CD4-positive, alpha-beta T cell treated with Interleukin-4 for 1 hour (primary cell): Measurements from ENCODE around the gene PARP15.
"Not testable (repeated sequence)": the region's sequence is repeated elsewhere in the genome, so short reads cannot be mapped to it uniquely, and the experiment has no call there.

Experiments
- DNase-seq, 2 donors: peaks; one replicate each; pipeline ENCODE4 v3.0.0-alpha.2; 2020 to 2022

Gene PARP15

DNA sequence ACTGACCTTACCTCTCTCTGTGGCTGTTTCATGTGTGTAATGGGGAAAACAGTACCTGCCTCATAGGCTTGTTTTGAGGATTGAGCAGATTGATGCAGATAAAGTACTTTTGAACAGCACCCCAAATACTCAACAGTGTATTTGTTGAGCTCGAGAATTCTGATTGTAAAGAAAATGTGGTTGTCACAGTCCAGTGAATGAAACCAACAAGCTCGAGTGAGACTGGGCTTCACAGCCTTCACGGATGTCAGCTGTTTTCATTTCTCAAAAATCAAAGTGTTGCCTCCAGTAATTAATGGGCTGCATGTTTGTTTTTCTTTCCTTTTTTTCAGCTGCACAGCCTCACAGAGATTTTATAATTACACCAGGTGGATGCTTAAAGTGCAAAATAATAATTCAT, 43.7 kb downstream of the PARP15 start:
- DNase-seq, result no peak

DNA sequence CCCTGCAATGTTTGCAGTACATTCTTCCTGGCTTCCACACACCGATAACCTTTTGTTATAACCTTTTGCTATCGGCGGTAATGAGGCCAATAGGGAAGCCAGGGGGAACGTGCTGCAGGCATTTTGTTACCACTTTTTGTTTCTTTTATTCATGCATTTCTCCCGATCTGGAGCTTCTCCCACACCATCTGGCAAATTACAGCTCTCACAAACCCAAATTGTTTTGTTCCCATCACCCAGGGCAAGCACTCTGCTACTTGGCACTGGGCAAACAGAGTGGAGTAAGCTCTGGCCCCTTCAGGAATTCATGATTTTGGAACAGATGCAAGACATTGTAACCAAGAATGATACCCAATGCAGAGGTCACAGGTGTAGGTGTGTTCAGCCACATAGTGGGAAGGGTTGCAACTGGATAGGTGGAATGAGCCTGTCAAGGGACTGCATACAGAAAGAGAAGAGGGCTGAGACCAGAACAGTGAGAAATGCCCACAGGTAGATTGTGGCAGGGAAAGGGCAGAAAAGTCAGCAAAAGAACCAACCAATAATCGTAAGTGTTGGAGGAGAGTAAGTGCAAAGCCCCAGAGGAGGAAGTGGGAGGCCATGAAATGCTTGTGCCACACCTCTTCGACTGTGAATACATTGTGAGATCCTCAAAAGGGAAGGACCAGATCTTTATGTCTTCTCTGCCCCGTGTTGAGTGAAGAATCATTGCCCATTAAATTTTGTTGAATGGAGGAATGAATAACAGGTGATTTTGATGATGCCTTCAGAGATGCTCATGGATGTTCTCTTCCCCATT, 45.8 kb downstream of the PARP15 start:
- DNase-seq, result no peak

DNA sequence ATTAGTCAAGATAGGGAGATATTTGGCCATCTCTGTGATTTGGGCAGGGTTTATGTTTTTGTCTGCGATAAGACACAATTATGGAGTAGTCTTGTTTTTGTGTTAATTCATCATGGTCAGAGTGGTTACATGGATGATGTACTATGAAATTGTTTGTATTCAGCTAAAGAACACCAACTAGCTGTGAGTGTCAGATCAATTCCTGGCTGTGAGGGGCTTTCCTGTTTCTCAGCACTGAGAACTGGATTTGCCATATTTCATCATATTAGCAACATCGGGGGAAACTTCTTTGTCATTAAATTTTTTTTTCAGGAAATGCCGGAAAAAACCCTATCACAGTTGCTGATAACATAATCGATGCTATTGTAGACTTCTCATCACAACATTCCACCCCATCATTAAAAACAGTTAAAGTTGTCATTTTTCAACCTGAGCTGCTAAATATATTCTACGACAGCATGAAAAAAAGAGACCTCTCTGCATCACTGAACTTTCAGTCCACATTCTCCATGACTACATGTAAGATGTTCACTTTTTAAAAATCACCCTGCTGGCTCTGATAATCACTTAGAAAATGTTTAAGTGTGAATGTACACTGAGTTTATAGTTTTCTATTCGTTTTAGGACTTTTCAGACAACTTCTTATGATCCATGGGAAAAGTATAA, 49.2 kb downstream of the PARP15 start:
- no peak for DNase-seq

DNA sequence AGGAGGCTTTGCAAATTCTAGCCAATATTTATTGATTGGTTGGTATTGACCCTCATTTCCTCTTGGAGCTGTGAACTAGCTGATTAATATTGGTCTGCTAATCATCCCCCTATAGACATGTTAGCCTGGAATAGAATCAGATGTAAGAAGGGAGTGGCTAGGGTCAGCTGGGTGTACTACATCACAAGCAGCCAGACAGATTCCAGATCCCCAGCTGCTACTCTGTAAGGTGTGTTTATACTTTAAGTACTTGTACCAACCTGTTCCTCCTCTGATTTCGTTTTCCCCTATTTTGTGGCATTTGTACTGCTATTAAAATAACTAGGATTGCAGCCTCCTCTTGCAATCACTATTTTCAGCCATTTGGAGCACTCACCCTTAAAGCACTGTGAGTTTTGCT, 49.9 kb downstream of the PARP15 start:
- DNase-seq, result no peak

DNA sequence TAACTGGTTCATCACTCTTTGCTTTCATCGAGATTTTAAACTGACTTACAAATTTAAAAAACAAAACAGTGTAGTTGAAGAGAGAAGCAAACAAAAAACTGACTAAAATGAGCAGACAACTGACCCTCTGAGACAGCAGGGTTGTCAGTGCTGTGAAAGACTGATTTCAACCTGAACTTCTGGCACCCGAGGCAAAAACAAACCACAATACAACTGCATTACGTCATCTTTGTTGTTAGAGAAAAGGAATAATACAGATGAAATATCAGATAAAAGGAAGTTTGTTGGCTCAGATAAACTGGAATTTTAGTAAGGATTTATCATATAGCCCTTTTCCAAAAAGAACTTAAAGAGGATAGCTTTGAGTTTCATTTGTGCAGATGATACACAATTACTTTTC, 51.1 kb downstream of the PARP15 start:
- no peak for DNase-seq

DNA sequence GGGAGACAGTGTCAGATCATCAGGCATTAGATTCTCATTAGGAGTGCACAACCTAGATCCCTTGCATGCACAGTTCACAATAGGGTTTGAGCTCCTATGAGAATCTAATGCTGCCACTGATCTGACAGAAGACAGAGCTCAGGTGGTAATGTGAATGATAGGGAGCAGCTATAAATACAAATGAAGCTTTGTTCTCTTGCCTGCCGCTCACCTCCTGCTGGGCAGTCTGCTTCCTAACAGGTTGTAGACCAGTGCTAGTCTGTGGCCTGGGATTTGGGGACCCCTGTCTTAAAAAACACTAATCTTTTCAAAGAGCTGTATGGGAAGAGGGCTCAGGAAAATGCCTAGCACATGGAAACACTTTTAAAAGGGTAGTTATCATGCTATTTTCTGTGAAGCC, 52.3 kb downstream of the PARP15 start:
- DNase-seq, result no peak

DNA sequence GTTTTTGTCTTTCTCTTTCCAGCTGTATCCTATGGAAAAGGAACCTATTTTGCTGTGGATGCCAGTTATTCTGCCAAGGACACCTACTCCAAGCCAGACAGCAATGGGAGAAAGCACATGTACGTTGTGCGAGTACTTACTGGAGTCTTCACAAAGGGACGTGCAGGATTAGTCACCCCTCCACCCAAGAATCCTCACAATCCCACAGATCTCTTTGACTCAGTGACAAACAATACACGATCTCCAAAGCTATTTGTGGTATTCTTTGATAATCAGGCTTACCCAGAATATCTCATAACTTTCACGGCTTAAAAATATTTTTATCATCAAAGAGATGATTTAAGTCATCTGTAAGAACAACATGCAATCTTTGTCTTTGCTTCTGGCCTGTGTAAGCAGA, 58.3 kb downstream of the PARP15 start:
- no peak for DNase-seq

DNA sequence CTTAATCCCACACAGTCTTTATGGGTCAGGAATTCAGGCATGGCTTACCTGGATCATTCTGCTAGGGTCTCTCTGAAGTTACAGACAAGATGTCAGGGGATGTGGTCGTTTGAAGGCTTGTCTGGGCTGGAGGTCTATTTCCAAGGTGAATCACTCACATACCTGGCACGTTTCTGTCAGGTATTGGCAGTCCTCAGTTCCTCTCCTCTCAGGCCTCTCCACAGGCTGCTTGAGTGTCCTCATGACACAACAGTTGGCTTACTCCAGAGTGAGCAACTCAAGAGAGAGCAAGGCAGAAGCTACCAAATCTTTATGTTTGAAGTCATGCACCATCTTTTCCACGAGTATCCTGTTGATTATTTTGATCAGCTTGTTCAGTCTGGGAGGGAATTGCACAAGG, 59.2 kb downstream of the PARP15 start:
- no peak for DNase-seq

DNA sequence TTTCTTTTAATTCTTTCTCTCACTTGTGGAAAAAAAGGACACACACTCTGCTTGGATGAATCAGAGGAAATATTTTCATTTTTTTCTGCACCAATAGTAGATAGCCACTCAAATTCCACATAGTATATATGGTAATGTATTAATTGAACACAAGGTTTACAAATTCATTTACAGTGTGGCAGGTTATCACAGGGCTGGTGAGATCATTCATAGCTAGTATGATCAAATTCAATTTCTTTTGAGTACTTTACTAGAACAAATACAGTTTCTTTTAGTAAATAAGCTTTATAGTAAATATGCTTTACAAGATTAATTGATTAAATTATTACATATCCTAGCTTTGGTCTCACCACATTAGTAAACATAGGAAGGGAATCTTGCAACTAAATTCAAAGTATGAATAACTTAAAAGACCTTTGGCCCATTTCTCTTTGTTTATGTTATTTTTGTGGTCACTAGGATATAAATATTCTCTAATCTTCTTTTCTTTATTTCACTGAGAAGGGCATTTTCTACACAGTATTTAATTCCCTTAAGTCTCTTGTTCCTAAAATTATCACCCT, 63.1 kb downstream of the PARP15 start:
- DNase-seq, result no peak

DNA sequence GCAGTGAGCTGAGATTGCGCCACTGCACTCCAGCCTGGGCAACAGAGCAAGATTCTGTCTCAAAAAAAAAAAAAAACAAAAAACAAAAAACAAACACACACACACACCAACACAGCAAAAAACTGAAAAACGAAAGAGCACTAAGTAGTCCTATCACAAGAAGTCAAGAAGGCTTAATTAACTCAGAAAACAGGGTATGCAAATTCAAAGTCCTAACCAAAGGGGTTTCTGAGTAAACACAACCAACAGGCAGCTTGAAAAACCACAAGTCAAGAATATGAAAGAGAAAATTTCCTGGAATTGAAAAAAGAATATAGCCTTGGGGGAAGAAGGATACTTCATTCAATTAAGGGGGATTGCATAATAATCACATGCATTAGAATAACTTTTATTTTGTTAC, 65.5 kb downstream of the PARP15 start:
- peak in 1 of 2 donors; percentile 40 for DNase-seq

DNA sequence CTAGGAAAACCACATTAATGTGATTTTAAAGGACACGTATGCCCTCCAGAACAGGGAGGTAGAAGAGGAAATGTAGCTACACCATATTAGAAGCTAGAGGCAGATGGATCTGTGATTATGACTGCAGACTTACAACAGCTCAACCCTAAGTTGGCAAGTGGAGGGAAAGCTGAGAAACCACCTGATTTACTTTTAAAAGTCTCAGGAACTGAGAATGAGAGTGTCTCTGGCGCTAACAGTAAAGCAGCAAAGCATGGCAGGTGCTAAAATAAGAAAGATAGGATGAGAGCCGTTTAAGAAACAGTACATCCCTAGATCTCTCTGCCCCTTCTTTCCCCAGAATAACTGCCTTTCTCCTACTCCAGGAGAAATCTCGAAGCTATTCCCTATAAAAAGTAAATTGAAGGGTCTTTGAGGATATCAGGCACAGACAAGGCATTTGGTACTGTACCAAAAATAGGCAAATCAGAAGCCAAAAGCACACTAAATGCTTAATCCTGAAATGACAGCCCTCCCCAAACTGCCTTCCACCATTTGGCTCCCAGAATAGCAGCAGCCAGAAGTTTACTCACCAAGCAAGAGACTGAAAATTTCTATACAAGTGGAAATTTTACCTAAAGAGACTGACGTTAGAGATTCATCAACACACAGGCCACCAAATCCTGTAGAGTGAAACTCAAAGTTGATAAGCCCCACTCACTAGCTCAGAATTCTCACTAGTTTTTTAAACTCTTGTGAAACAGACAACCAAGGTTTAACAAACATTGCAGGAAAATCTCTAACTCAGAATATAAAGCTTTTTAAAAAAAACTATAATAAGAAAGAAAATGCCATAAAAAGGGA, 68.9 kb downstream of the PARP15 start:
- peak in 1 of 2 donors; percentile 53 for DNase-seq

DNA sequence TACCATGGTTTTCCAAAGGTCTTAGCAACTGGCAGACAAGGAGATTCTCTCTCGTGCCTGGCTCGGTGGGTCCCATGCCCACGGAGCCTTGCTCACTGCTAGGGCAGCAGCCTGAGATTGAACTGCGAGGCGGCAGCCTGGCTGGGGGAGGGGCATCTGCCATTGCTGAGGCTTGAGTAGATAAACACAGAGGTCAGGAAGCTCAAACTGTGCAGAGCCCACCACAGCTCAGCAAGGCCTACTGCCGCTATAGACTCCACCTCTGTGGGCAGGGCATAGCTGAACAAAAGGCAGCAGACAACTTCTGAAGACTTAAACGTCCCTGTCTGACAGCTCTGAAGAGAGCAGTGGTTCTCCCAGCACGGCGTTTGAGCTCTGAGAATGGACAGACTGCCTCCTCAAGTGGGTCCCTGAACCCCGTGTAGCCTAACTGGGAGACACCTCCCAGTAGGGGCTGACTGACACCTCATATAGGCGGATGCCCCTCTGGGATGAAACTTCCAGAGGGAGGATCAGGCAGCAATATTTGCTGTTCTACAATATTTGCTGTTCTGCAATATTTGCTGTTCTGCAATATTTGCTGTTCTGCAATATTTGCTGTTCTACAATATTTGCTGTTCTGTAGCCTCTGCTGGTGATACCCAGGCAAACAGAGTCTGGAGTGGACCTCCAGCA, 73.9 kb downstream of the PARP15 start:
- DNase-seq, result not testable (repeated sequence)

DNA sequence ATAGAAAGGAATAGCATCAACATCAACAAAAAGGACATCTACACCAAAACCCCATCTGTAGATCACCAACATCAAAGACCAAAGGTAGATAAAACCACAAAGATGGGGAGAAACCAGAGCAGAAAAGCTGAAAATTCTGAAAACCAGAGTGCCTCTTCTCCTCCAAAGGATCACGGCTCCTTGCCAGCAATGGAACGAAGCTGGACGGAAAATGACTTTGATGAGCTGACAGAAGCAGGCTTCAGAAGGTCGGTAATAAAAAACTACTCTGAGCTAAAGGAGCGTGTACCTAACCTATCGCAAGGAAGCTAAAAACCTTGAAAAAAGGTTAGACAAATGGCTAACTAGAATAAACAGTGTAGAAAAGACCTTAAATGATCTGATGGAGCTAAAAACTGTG, 74.5 kb downstream of the PARP15 start:
- DNase-seq, result not testable (repeated sequence)

DNA sequence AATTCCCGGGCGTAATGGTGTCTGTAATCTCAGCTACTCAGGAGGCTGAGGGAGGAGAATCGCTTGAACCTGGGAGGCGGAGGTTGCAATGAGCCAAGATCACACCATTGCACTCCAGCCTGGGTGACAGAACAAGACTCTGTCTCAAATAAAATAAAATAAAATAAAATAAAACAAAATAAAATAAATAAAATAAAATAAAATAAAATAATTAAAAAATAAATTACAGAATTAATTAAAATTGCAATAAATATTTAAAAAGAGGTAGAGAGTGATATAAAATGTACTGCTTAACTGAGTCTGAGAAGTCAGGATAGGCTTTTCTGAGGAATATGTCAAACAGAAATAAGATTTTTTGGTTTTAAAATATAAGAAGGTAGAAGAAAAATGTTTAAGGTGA, 80.9 kb downstream of the PARP15 start:
- DNase-seq, result not testable (repeated sequence)

DNA sequence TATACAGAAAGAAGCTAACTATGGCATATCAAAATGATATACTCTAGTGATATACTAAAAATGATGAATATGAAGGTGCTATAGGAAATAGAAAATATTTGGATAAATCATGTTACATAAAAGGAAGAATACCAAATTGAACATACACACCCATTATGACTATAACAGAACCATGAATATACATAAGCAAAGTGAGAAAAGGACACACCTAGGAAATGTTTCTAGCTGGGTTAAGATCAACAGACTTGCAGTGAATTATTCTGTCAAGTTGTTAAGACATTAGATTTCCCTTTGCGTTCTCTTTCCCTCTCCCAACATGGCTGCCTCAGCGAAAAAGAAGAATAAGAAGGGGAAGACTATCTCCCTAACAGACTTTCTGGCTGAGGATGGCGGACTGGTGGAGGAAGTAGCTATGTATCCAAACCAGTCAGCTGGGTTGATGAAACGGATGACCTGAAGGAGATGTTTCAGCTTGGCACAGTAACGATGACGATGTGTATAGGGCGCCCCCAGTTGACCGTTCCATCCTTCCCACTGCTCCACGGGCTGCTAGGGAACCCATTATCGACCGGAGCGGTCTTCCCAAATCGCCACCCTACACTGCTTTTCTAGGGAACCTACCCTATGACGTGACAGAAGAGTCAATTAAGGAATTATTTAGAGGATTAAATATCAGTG, 83.0 kb downstream of the PARP15 start:
- no peak for DNase-seq

DNA sequence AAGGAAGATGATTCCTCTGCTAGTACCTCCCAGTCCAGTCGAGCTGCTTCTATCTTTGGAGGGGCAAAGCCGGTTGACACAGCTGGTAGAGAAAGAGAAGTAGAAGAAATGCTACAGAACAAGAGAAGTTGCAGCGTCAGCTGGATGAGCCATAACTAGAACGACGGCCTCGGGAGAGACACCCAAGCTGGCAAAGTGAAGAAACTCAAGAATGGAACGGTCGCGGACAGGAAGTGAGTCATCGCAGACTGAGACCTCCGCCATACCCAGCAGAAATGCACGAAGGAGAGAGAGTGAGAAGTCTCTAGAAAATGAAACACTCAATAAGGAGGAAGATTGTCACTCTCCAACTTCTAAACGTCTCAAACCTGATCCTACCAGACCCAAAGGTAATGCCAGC, 84.2 kb downstream of the PARP15 start:
- DNase-seq, result no peak

DNA sequence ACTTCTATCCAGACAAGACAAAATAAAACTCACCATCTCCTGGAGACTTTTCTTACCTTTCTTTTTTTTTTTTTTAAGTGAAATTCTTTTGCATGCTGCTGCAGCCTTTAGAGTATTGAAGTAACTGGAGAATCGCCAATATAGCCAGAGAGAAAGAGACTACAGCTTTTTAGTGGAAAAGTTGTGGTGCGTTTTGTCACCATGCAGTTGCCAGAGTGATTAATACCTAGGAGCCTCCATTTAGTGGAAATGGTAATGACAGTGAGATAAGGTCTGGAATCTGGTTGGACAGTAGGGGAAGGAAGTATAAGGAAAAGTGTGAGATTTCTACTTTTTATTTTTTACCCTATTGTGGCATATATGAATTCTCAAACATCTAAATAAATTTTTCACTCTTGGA, 85.1 kb downstream of the PARP15 start:
- DNase-seq, result no peak

DNA sequence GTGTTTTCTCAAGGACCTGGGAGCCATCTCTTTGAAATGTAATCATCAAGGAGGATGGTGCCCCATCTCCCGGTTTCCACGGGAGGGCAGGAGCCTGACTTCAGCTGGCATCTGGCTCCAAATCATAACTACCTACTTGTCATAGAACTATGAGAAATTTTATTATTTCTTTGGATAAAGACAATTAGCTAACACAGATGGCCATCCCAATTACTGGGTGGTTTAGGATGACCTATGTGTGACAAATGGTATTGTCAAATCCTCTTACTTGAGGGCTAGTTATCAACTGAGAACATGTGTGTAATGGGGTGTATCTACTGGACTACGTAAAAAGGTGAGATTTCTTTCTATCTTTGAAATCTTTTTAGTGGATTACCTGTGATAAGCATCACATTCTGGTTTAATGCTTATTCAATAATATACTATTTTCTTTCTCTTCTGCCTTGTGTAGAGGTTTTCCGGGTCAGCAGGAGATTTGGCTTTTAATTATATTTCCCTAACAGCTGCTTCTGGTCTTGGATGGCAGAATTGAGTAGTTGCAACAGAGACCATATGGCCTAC, 87.9 kb downstream of the PARP15 start:
- DNase-seq, result no peak

DNA sequence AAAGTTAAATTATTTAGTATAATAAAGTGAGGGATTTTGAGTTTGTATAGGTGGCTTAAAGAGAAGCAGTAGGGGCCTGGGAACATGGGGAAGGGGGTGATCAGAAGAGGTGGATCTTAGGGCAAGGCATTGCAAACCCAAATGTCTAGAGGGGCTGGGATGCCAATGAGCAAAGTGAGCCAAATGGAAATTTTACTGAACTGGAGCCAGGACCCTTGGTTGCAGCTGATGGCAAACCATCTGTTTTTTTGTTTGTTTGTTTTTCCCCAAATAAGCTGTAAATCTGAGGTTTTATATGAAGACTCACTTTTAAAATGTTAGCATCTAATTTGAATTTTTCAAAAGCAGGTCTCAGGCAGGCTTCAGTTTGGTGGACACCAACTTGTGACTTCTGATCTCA, 88.4 kb downstream of the PARP15 start:
- DNase-seq, result no peak

DNA sequence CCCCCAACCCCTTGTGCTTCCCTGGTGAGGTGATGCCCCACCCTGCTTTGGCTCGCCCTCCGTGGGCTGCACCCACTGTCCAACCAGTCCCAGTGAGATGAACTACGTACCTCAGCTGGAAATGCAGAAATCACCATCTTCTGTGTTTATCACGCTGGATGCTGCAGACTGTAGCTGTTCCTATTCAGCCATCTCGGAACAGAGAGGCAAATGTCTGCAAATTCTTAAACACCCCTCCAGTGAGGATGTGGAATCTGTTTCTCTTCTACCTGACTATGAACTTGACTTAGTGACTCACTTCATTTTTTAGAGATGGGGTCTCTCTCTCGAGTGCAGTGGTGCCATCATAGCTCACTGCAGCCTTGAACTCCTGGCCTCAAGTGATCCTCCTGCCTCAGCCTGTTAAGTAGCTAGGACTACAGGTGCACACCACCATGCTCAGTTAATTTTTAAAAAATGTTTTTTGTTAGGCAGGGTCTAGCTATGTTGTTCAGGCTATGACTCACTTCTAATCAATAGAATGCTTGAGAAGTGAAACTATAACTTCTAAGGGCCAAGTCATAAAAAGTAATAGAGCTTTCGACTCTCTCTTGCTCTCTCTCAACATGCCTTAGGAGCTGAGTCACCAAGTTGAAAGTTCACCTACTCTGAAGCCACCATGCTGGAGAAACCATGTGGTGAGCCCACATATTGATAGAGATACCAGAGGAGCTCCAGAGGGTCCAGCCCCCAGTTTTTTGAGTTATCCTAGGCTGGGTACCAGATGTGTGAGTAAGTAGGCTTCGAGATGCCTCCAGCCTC, 91.7 kb downstream of the PARP15 start:
- no peak for DNase-seq

DNA sequence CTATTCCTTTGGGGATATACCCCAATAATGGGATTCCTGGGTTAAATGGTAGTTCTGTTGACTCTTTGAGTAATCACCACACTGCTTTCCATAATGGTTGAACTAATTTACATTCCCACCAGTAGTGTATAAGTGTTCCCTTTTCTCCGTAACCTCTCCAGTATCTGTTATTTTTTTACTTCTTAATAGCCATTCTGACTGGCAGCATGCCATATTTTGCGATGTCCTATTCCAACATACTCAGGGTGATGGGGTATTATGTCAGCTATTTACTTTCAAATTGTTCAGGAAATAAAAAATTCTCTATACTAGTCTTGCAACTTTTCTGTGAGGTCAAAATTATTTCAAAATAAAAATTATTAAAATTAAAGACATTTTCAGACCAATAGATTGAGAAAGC, 94.1 kb downstream of the PARP15 start:
- no peak for DNase-seq
